ENCODE data around the gene TFAP2D. TPM values are rescaled to one million over a fixed set of nuclear protein-coding genes. Genes with fewer than 3 reads are reported as not detected.

The TFAP2D gene
- total and polyA plus RNA-seq, 2 experiments from 2014 or later = 0.23 TPM; not detected in 1

DNA sequence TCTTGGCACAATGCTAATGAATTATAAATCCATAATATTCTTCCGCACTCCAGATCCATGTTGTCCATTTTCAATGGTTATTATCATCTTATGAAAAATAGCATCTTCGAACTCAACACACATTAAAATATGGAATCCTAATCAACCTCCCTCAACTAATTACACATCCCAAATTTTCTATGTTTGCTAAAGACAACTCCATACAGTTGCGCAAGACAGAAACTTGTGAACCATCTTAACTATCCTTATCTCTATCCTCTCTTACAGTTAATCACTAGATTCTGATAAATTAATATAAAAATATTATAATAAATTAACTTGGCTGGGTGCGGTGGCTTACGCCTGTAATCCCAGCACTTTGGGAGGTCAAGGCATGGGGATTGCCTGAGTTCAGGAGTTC is 67.1 kb downstream of the TFAP2D start:
- H4K20me1 ChIP-seq (ENCODE audit: insufficient read depth, poor library complexity, severe bottlenecking) = no peaks in the 10 kb centered on the region
- WGBS (ENCODE audit: low lambda C conversion rate, missing lambda C conversion rate) = 92% methylated on average over 5 of the region's 5 CpGs

DNA sequence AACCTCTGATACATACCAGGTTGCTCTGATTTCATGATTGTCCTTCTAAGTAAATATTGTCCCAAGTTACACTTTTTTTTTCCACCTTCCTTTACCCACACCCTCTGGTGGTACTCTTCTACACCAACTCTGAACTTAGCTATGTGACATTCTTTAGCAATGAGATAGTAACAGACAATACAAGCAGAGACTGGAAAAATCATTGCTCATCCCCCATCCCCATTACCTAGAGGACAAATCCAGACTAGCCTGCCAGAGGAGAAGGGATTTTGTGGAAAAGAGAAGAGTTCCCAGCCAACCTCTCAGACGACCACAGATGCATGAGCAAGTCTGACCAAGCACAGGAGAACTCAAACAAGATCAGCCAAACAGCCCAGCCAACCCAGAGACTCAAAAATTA is 72.6 kb downstream of the TFAP2D start:
- Histone ChIP-seq H3K9me3 (ENCODE audit: low read depth) (no peaks in the 10 kb centered on the region), H3K9me2 (replicated peaks; ENCODE audit: insufficient read depth) (no peaks in the 10 kb centered on the region), H3K36me3 (replicated peaks; ENCODE audit: insufficient read depth, low read depth) (no peaks in the 10 kb centered on the region), H3K27ac (no peak overlapping the region), H3K79me2 (no peaks in the 10 kb centered on the region), H3K4me2 (no peak overlapping the region), H3K4me3 (no peak overlapping the region), H3K27me3 (no peaks in the 10 kb centered on the region), H3K4me1 (ENCODE audit: insufficient read depth) (no peaks in the 10 kb centered on the region), H2AFZ (no peak overlapping the region), H4K20me1 (ENCODE audit: insufficient read depth, poor library complexity, severe bottlenecking) (no peaks in the 10 kb centered on the region)
- WGBS (ENCODE audit: low lambda C conversion rate, missing lambda C conversion rate) = 43% methylated on average over 1 of the region's 1 CpG
- DNase-seq (ENCODE audit: low spot score) = no peak
- TF ChIP-seq EZH2phosphoT487 (IDR thresholded peaks at IDR 0.05; ENCODE audit: low read depth, severe bottlenecking, unreplicated experiment) (no peak), EZH2 (IDR thresholded peaks at IDR 0.05; ENCODE audit: borderline replicate concordance) (no peak)
- TF ChIP-seq, protein P1, sequence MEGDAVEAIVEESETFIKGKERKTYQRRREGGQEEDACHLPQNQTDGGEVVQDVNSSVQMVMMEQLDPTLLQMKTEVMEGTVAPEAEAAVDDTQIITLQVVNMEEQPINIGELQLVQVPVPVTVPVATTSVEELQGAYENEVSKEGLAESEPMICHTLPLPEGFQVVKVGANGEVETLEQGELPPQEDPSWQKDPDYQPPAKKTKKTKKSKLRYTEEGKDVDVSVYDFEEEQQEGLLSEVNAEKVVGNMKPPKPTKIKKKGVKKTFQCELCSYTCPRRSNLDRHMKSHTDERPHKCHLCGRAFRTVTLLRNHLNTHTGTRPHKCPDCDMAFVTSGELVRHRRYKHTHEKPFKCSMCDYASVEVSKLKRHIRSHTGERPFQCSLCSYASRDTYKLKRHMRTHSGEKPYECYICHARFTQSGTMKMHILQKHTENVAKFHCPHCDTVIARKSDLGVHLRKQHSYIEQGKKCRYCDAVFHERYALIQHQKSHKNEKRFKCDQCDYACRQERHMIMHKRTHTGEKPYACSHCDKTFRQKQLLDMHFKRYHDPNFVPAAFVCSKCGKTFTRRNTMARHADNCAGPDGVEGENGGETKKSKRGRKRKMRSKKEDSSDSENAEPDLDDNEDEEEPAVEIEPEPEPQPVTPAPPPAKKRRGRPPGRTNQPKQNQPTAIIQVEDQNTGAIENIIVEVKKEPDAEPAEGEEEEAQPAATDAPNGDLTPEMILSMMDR (IDR thresholded peaks at IDR 0.05; ENCODE audit: poor library complexity) = no peak

More for the DNA sequence above, 67.1 kb downstream of the TFAP2D start:
- no peaks in the 10 kb centered on the region for H3K4me1 ChIP-seq (ENCODE audit: insufficient read depth)
- H3K9me3 ChIP-seq (ENCODE audit: low read depth) = no peaks in the 10 kb centered on the region
- no peak overlapping the region for H3K4me2 ChIP-seq
- no peaks in the 10 kb centered on the region for H3K79me2 ChIP-seq
- H3K27ac ChIP-seq = no peak overlapping the region
- H3K9me2 ChIP-seq (replicated peaks; ENCODE audit: insufficient read depth) = no peaks in the 10 kb centered on the region
- H3K27me3 ChIP-seq = no peaks in the 10 kb centered on the region
- no peaks in the 10 kb centered on the region for H3K36me3 ChIP-seq (replicated peaks; ENCODE audit: insufficient read depth, low read depth)
- DNase-seq (ENCODE audit: low spot score) = no peak
- no peak overlapping the region for H2AFZ ChIP-seq
- no peak for TF ChIP-seq EZH2 (IDR thresholded peaks at IDR 0.05; ENCODE audit: borderline replicate concordance)
- TF ChIP-seq EZH2phosphoT487 (IDR thresholded peaks at IDR 0.05; ENCODE audit: low read depth, severe bottlenecking, unreplicated experiment) = no peak
- TF ChIP-seq, protein P1 (IDR thresholded peaks at IDR 0.05; ENCODE audit: poor library complexity) = no peak
- H3K4me3 ChIP-seq = no peak overlapping the region

DNA sequence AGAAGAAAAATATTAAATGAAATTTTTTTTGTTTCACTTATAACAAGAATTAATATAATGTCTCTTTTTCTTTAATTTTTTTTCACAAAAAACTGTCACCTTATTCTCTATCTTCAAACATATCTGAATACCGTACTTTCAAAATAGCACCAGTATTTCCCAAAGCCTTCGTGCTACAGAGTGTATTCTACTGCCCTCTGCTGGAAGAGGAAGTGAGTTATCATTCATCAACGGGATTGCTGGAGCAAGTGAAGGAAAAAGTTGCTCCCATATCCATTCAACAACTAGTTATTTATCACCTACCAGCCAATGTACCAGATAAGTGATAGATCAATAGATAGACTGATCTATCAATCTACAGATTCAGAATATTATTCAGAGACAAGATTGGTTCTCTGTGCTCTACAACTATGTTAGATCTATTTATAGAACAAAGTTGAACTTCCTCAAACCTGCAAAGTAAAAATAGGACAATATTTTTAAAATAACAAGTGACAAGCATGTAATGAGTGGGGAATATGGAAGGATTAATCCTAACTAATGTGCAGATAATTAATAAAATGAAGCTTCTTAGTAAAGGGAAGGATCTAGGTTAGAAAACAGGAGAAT is 78.7 kb downstream of the TFAP2D start:
- Histone ChIP-seq H3K79me2 (no peaks in the 10 kb centered on the region), H3K4me3 (no peak overlapping the region), H2AFZ (no peak overlapping the region), H4K20me1 (ENCODE audit: insufficient read depth, poor library complexity, severe bottlenecking) (no peaks in the 10 kb centered on the region), H3K9me2 (replicated peaks; ENCODE audit: insufficient read depth) (no peaks in the 10 kb centered on the region), H3K27me3 (peaks cover 3% of the 10 kb centered on the region), H3K4me2 (no peak overlapping the region), H3K9me3 (ENCODE audit: low read depth) (no peaks in the 10 kb centered on the region), H3K27ac (no peak overlapping the region), H3K4me1 (ENCODE audit: insufficient read depth) (no peaks in the 10 kb centered on the region), H3K36me3 (replicated peaks; ENCODE audit: insufficient read depth, low read depth) (no peaks in the 10 kb centered on the region)
- peak; percentile 78 for DNase-seq (ENCODE audit: low spot score)
- WGBS (ENCODE audit: low lambda C conversion rate, missing lambda C conversion rate) = 4% methylated on average over 3 of the region's 3 CpGs
- TF ChIP-seq, protein P1 (IDR thresholded peaks at IDR 0.05; ENCODE audit: poor library complexity) = peak; percentile 84
- TF ChIP-seq EZH2 (IDR thresholded peaks at IDR 0.05; ENCODE audit: borderline replicate concordance) = no peak

Data from hepatocyte (in vitro differentiated cells).